Measurements from ENCODE around the gene ZNF92.

ZNF92 gene

DNA sequence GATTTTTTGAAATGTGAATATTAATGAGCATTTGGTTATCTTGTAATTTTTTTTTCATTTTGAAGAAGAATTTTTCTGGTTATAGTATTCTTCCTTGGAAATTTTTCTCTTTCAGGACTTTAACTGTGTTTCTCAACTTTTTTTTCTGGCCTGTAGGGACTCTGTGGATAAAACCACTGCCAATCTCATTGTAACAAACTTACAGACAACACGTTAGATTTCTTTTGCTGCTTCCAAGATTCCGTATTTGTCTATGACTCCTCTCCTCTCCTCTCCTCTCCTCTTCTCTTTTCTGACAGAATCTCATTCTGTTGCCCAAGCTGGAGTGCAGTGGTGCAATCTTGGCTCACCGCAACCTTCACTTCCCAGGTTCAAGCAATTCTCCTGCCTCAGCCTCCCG, 19.4 kb upstream of the ZNF92 start:
- no peak for TF ChIP-seq CTCF (IDR thresholded peaks at IDR 0.05; ENCODE audit: low read depth, low read length, missing control alignments)
- in situ Hi-C loops (cut with HindIII; ENCODE audit: low pct_ligation_motif_present, low sequenced_read_pairs) = no loop called here
- H3K36me3 ChIP-seq (replicated peaks) = no peaks in the 10 kb centered on the region

DNA sequence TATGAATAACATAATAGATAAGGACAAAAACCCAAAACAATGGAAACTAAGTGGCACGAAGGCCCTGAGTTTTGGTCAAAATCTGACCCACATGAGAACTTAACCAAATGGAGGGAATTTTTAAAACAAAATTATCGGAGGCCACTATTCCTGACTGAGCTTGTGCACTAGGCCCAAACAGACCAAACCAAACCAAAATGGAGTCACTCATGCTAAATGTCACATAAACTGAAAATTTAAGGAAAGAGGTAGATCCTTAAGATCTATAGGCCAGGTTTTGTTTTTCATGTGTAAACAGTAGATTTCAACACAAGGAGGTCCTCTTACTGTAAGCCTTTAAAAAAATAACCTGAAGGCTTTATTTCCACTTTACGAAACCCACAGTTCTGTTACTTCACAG, 3.8 kb upstream of the ZNF92 start:
- Histone ChIP-seq H3K27me3 (replicated peaks) (no peaks in the 10 kb centered on the region), H3K36me3 (replicated peaks) (no peaks in the 10 kb centered on the region), H3K4me3 (ENCODE audit: low read depth, low read length) (no peak overlapping the region), H3K27ac (no peak overlapping the region)
- in situ Hi-C loops (cut with HindIII; ENCODE audit: low pct_ligation_motif_present, low sequenced_read_pairs) = no loop called here
- DNase-seq = no peak
- TF ChIP-seq CTCF (IDR thresholded peaks at IDR 0.05; ENCODE audit: low read depth, low read length, missing control alignments) = no peak

More for the DNA sequence above, 19.4 kb upstream of the ZNF92 start:
- Histone ChIP-seq H3K27ac (no peak overlapping the region), H3K4me3 (ENCODE audit: low read depth, low read length) (no peak overlapping the region), H3K27me3 (replicated peaks) (no peaks in the 10 kb centered on the region)
- DNase-seq = no peak

GRCh38 chr7:65371468-65371867, 2.2 kb upstream of the ZNF92 start:
- no peak for TF ChIP-seq CTCF (IDR thresholded peaks at IDR 0.05; ENCODE audit: low read depth, low read length, missing control alignments)
- H3K27me3 ChIP-seq (replicated peaks) = no peaks in the 10 kb centered on the region
- no peak overlapping the region for H3K4me3 ChIP-seq (ENCODE audit: low read depth, low read length)
- in situ Hi-C loops (cut with HindIII; ENCODE audit: low pct_ligation_motif_present, low sequenced_read_pairs) = no loop called here
- peaks cover under 1% of the 10 kb centered on the region for H3K36me3 ChIP-seq (replicated peaks)
- DNase-seq = no peak
- H3K27ac ChIP-seq = no peak overlapping the region

GRCh38 chr7:65379318-65379717, 5.7 kb downstream of the ZNF92 start:
- DNase-seq = peak; percentile 27
- TF ChIP-seq CTCF (IDR thresholded peaks at IDR 0.05; ENCODE audit: low read depth, low read length, missing control alignments) = no peak
- H3K36me3 ChIP-seq (replicated peaks) = peaks cover 11% of the 10 kb centered on the region
- in situ Hi-C loops (cut with HindIII; ENCODE audit: low pct_ligation_motif_present, low sequenced_read_pairs) = no loop called here
- no peak overlapping the region for H3K4me3 ChIP-seq (ENCODE audit: low read depth, low read length)
- H3K27ac ChIP-seq = no peak overlapping the region
- no peaks in the 10 kb centered on the region for H3K27me3 ChIP-seq (replicated peaks)

GRCh38 chr7:65381742-65382141, 8.1 kb downstream of the ZNF92 start:
- in situ Hi-C loops (cut with HindIII; ENCODE audit: low pct_ligation_motif_present, low sequenced_read_pairs) = no loop called here
- TF ChIP-seq CTCF (IDR thresholded peaks at IDR 0.05; ENCODE audit: low read depth, low read length, missing control alignments) = no peak
- no peak overlapping the region for H3K4me3 ChIP-seq (ENCODE audit: low read depth, low read length)
- H3K36me3 ChIP-seq (replicated peaks) = peaks cover 7% of the 10 kb centered on the region
- H3K27ac ChIP-seq = no peak overlapping the region
- DNase-seq = no peak
- no peaks in the 10 kb centered on the region for H3K27me3 ChIP-seq (replicated peaks)

DNA sequence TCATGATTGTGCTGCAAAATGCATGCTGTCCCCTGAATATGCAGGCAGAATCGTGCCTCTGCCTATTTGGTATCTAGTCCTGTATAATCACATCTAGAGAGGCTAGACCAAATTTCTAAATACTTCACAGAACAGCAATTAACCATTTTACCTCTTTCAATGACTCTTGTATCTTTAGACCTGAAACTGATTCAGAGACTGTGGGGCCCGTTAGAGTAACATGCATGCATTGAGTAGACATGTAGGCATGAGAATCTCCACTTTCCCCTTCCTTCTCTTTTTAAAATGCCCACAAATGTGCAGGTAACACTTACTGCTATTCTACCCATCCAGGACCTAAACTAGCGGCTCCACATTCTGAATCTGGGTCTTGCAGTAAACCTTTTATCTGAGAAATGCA, 8.8 kb downstream of the ZNF92 start:
- Histone ChIP-seq H3K27ac (no peak overlapping the region), H3K4me3 (ENCODE audit: low read depth, low read length) (no peak overlapping the region), H3K36me3 (replicated peaks) (peaks cover 7% of the 10 kb centered on the region), H3K27me3 (replicated peaks) (no peaks in the 10 kb centered on the region)
- in situ Hi-C loops (cut with HindIII; ENCODE audit: low pct_ligation_motif_present, low sequenced_read_pairs) = no loop called here
- TF ChIP-seq CTCF (IDR thresholded peaks at IDR 0.05; ENCODE audit: low read depth, low read length, missing control alignments) = no peak
- DNase-seq = no peak
